Measurements from ENCODE around the gene LHFPL3. TPM values are rescaled to one million over a fixed set of nuclear protein-coding genes. Genes with fewer than 3 reads are reported as not detected.

The LHFPL3 gene
- total and polyA plus RNA-seq, 2 of the 13 experiments (the other 11 are each of a cell fraction or from before 2014, with no cell fraction given): not detected

- no TSS peak for BruUV-seq (replicated peaks)
- no peak overlapping the region for H3K9ac ChIP-seq (ENCODE audit: insufficient read depth, low read depth, low read length)
- H3K27ac ChIP-seq (ENCODE audit: extremely low read length, insufficient read depth, low read length): no peak overlapping the region
- no peak for ATAC-seq
- no peaks in the 10 kb centered on the region for H3K36me3 ChIP-seq (replicated peaks in 1 of 2; ENCODE audit: control insufficient read depth in 1 of 2, insufficient read depth in 2 of 2, low read length in 2 of 2)
- H3K4me2 ChIP-seq (ENCODE audit: low read depth, low read length): no peak overlapping the region
- H4K20me1 ChIP-seq (ENCODE audit: insufficient read depth, low read length): no peaks in the 10 kb centered on the region
- peaks cover 14% of the 10 kb centered on the region for H3K4me1 ChIP-seq (ENCODE audit: insufficient read depth, low read length)
- intact Hi-C loops (cut with micrococcal nuclease; ENCODE audit: unreplicated experiment) (no loop called here), in situ Hi-C loops (cut with HindIII; ENCODE audit: extremely low pct_ligation_motif_present, low pct_unique_long_range_greater_than_20kb) (no loop called here)
- H2AFZ ChIP-seq (ENCODE audit: low read length): no peak overlapping the region
- H3K9me3 ChIP-seq (ENCODE audit: low read length): no peaks in the 10 kb centered on the region
- H3K27me3 ChIP-seq (ENCODE audit: control insufficient read depth in 1 of 2, insufficient read depth in 2 of 2, low read length in 2 of 2): no peaks in the 10 kb centered on the region
- WGBS (ENCODE audit: low lambda C conversion rate): 44% methylated on average over 5 of the region's 5 CpGs
- no peak overlapping the region for H3K4me3 ChIP-seq (replicated peaks in 1 of 3; ENCODE audit: insufficient read depth in 1 of 3, low read depth in 2 of 3, low read length in 3 of 3)
- ChIA-PET POLR2A (no interaction called here), CTCF (ENCODE audit: low intra/inter-chr PET ratio, low total read pairs) (no interaction called here)
- DNase-seq (ENCODE audit: low spot score): no peak
- H3K79me2 ChIP-seq (ENCODE audit: insufficient read depth, low read length): no peaks in the 10 kb centered on the region
- no peak for FAIRE-seq
- TF ChIP-seq, protein P1, sequence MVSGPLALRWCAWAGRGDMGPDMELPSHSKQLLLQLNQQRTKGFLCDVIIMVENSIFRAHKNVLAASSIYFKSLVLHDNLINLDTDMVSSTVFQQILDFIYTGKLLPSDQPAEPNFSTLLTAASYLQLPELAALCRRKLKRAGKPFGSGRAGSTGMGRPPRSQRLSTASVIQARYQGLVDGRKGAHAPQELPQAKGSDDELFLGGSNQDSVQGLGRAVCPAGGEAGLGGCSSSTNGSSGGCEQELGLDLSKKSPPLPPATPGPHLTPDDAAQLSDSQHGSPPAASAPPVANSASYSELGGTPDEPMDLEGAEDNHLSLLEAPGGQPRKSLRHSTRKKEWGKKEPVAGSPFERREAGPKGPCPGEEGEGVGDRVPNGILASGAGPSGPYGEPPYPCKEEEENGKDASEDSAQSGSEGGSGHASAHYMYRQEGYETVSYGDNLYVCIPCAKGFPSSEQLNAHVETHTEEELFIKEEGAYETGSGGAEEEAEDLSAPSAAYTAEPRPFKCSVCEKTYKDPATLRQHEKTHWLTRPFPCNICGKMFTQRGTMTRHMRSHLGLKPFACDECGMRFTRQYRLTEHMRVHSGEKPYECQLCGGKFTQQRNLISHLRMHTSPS (CRISPR knock-in tag; IDR thresholded peaks at IDR 0.05; ENCODE audit: low read depth): no peak
- TF ChIP-seq MBNL3 (CRISPR knock-in tag; conservative IDR thresholded peaks at IDR 0.05): no peak
- TF ChIP-seq ISL2 (CRISPR knock-in tag; IDR thresholded peaks at IDR 0.05): no peak
- TF ChIP-seq YEATS2 (CRISPR knock-in tag; IDR thresholded peaks at IDR 0.05; ENCODE audit: borderline replicate concordance): no peak
- TF ChIP-seq PITX1 (CRISPR knock-in tag; IDR thresholded peaks at IDR 0.05): no peak
- TF ChIP-seq ZNF142 (CRISPR knock-in tag; IDR thresholded peaks at IDR 0.05): no peak
- no peak for TF ChIP-seq ZNF207 (IDR thresholded peaks at IDR 0.05; ENCODE audit: borderline replicate concordance)
- no peak for TF ChIP-seq ZNF33A (CRISPR knock-in tag; IDR thresholded peaks at IDR 0.05; ENCODE audit: borderline replicate concordance)
- no peak for TF ChIP-seq ZC3H13 (CRISPR knock-in tag; IDR thresholded peaks at IDR 0.05)
- TF ChIP-seq NCOA2 (CRISPR knock-in tag; IDR thresholded peaks at IDR 0.05): no peak
- TF ChIP-seq ZNF512B (CRISPR knock-in tag; IDR thresholded peaks at IDR 0.05; ENCODE audit: borderline replicate concordance): no peak
- TF ChIP-seq EEA1 (CRISPR knock-in tag; IDR thresholded peaks at IDR 0.05; ENCODE audit: borderline replicate concordance): no peak
- TF ChIP-seq, protein P2, sequence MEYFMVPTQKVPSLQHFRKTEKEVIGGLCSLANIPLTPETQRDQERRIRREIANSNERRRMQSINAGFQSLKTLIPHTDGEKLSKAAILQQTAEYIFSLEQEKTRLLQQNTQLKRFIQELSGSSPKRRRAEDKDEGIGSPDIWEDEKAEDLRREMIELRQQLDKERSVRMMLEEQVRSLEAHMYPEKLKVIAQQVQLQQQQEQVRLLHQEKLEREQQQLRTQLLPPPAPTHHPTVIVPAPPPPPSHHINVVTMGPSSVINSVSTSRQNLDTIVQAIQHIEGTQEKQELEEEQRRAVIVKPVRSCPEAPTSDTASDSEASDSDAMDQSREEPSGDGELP (IDR thresholded peaks at IDR 0.05; ENCODE audit: borderline replicate concordance, low read depth): no peak
- no peak for TF ChIP-seq KAT2B (IDR thresholded peaks at IDR 0.05; ENCODE audit: borderline replicate concordance, low read depth, low read length)
Measured at GRCh38 chr7:104950006-104950405, 621.6 kb downstream of the LHFPL3 start.
